ENCODE measurements around the gene ZBTB4. TPM values are rescaled to one million over a fixed set of nuclear protein-coding genes. Genes with fewer than 3 reads are reported as not detected.
"Not testable (repeated sequence)": the region's sequence is repeated elsewhere in the genome, so short reads cannot be mapped to it uniquely, and the experiment has no call there.

The ZBTB4 gene
- total and polyA plus RNA-seq, 5 experiments from 2014 or later = 16.8 to 104 (median 28.4) TPM

GRCh38 chr17:7477392-7478275 lies 1.8 kb downstream of the ZBTB4 start:
- H3K9me3 Mint-ChIP-seq = no peaks in the 10 kb centered on the region
- peaks cover 0 to 16% (median 0%) of the 10 kb centered on the region in 3 donors for H3K36me3 Mint-ChIP-seq
- H3K27ac Mint-ChIP-seq = peak overlapping the region; percentile 97 to 99 (median 98)
- DNase-seq = peak; percentile 23 to 82 (median 74)
- peak; percentile 38 to 39 for ATAC-seq
- H3K4me1 Mint-ChIP-seq = peaks cover 34 to 85% (median 70%) of the 10 kb centered on the region in 4 donors
- H3K4me3 Mint-ChIP-seq = peak overlapping the region; percentile 90 to 100 (median 98)
- no peaks in the 10 kb centered on the region for H3K27me3 Mint-ChIP-seq
- POLR2A ChIA-PET = interaction anchor here (0.6 to 12.5 kb wide), 17 partner anchors 10 to 240 kb away, joined by 3 to 295 read pairs (median 6); partner anchors contain the start of genes CHRNB1, FGF11, FXR2 and TMEM102

DNA sequence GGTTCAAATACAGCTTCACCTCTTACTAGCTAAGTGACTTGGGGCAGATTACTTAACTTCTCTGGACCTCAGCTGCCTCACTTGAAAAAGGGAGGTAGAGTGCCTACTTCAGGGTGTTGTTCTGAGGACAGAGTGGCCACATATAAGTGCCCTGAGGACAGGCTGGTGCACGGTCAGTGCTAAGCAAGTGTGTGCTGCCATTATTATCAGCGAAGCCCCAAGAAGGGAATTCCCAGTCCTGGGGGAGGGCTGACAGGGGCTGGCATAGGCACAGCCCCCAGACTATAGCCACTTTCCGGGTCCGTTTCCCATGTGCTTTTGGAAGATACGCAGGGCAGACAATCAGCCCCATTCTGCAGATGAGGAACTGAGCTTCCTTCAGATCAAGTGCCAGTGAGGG lies 2.5 kb downstream of the ZBTB4 start:
- POLR2A ChIA-PET = interaction anchor here (0.6 to 12.5 kb wide), 12 partner anchors 8 to 210 kb away, joined by 3 to 295 read pairs (median 19); partner anchors contain the start of genes CHRNB1, FGF11, FXR2 and POLR2A
- Mint-ChIP-seq H3K27me3 (no peaks in the 10 kb centered on the region), H3K9me3 (no peaks in the 10 kb centered on the region), H3K27ac (peak overlapping the region; percentile 88 to 99 (median 98)), H3K4me1 (peaks cover 34 to 85% (median 68%) of the 10 kb centered on the region in 4 donors), H3K4me3 (peak overlapping the region; percentile 90 to 100 (median 98)), H3K36me3 (peaks cover 0 to 16% (median 0%) of the 10 kb centered on the region in 3 donors)
- DNase-seq (no peak), ATAC-seq (no peak)

DNA sequence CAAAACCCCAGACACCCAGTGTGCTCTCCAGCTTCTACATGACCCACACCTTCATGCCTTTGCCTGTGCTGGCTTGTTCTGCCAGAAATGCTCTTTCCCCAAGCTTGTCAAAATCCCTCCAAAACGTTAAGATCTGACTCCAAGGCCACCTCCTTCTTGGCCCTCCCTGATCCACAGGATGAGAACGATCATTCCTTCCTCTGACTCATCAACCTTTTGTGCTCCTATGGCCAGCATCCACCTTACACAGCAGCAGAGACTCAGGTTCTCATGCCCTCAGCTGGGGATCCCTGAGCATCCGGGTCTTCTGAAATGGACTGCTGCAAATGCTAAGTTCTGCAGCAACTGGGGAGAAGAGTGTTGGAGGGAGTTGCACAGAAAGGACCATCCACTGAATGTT lies 2.9 kb downstream of the ZBTB4 start:
- POLR2A ChIA-PET = interaction anchor here (0.7 to 12.5 kb wide), 9 partner anchors 8 to 210 kb away, joined by 3 to 295 read pairs (median 19); partner anchors contain the start of genes CHRNB1, POLR2A, TMEM102 and TP53
- no peak for ATAC-seq
- Mint-ChIP-seq H3K9me3 (no peaks in the 10 kb centered on the region), H3K27me3 (no peaks in the 10 kb centered on the region), H3K27ac (peak overlapping the region; percentile 88 to 99 (median 98)), H3K36me3 (peaks cover 0 to 16% (median 0%) of the 10 kb centered on the region in 3 donors), H3K4me1 (peaks cover 36 to 85% (median 68%) of the 10 kb centered on the region in 4 donors), H3K4me3 (peak overlapping the region; percentile 90 to 100 (median 98))
- DNase-seq = no peak

GRCh38 chr17:7475764-7476422 lies 3.5 kb downstream of the ZBTB4 start:
- Mint-ChIP-seq H3K4me1 (peaks cover 36 to 85% (median 68%) of the 10 kb centered on the region in 4 donors), H3K27me3 (no peaks in the 10 kb centered on the region), H3K36me3 (peaks cover 0 to 16% (median 0%) of the 10 kb centered on the region in 3 donors), H3K27ac (peak overlapping the region; percentile 88 to 99 (median 98)), H3K9me3 (no peaks in the 10 kb centered on the region), H3K4me3 (peak overlapping the region; percentile 90 to 100 (median 98))
- no peak for DNase-seq
- no peak for ATAC-seq
- POLR2A ChIA-PET = interaction anchor here (1.0 to 12.5 kb wide), 7 partner anchors 9 to 211 kb away, joined by 4 to 295 read pairs (median 35); partner anchors contain the start of genes CHRNB1, POLR2A, TMEM102 and TP53

- Mint-ChIP-seq H3K27ac (peak overlapping the region in 7 of 10 donors; percentile 43 to 99 (median 72)), H3K4me3 (peak overlapping the region in 1 of 10 donors; percentile 36), H3K4me1 (peaks cover 32 to 79% (median 60%) of the 10 kb centered on the region in 4 donors), H3K36me3 (peaks cover 0 to 16% (median 0%) of the 10 kb centered on the region in 3 donors)
- not testable (repeated sequence) for DNase-seq, H3K9me3 Mint-ChIP-seq, ATAC-seq, H3K27me3 Mint-ChIP-seq
- POLR2A ChIA-PET = interaction anchor here (2.1 to 12.5 kb wide), 4 partner anchors 10 to 38 kb away, joined by 19 to 295 read pairs (median 98); partner anchors contain the start of genes CHRNB1, POLR2A and TMEM102
Observed at GRCh38 chr17:7474767-7475166, 4.7 kb downstream of the ZBTB4 start.

GRCh38 chr17:7471729-7472128 lies 7.7 kb downstream of the ZBTB4 start:
- H3K9me3 Mint-ChIP-seq = no peaks in the 10 kb centered on the region
- POLR2A ChIA-PET = interaction anchor here (0.9 to 12.5 kb wide), 4 partner anchors 8 to 13 kb away, joined by 3 to 295 read pairs (median 13); partner anchors contain the start of genes POLR2A, SLC35G6 and ZBTB4
- peak overlapping the region; percentile 27 to 93 (median 82) for H3K27ac Mint-ChIP-seq
- DNase-seq = peak in 1 of 10 donors; percentile 31
- peak; percentile 51 to 52 for ATAC-seq
- H3K36me3 Mint-ChIP-seq = peaks cover 0 to 22% (median 2%) of the 10 kb centered on the region in 3 donors
- no peaks in the 10 kb centered on the region for H3K27me3 Mint-ChIP-seq
- H3K4me3 Mint-ChIP-seq = peak overlapping the region in 8 of 10 donors; percentile 28 to 68 (median 48)
- H3K4me1 Mint-ChIP-seq = peaks cover 24 to 76% (median 57%) of the 10 kb centered on the region in 4 donors

DNA sequence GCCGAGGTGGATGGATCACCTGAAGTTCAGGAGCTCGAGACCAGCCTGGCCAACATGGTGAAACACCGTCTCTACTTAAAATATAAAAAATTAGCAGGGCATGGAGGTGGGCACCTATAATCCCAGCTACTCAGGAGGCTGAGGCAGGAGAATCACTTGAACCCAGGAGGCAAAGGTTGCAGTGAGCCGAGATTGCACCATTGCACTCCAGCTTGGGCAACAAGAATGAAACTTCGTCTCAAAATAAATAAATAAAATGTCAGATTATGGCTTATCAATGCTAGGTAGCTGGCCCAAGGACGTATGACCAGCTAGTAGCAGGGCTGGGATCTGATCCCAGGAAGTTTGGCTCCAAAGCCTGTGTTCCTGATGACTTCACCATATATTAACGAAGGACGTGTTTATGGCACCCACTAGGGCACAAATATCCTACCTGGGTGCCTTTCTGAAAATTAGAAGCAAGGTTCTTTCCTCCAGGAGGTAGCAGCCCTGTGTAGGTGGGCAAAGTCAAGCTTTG lies 8.9 kb downstream of the ZBTB4 start:
- not testable (repeated sequence) for H3K27me3 Mint-ChIP-seq, H3K4me3 Mint-ChIP-seq, ATAC-seq, H3K9me3 Mint-ChIP-seq, DNase-seq
- POLR2A ChIA-PET = interaction anchor here (0.7 to 12.5 kb wide), 3 partner anchors 9 to 25 kb away, joined by 3 to 295 read pairs (median 21); partner anchors contain the start of gene ZBTB4
- Mint-ChIP-seq H3K27ac (peak overlapping the region in 6 of 10 donors; percentile 25 to 93 (median 58)), H3K36me3 (peaks cover 0 to 25% (median 5%) of the 10 kb centered on the region in 3 donors), H3K4me1 (peaks cover 16 to 71% (median 52%) of the 10 kb centered on the region in 4 donors)

DNA sequence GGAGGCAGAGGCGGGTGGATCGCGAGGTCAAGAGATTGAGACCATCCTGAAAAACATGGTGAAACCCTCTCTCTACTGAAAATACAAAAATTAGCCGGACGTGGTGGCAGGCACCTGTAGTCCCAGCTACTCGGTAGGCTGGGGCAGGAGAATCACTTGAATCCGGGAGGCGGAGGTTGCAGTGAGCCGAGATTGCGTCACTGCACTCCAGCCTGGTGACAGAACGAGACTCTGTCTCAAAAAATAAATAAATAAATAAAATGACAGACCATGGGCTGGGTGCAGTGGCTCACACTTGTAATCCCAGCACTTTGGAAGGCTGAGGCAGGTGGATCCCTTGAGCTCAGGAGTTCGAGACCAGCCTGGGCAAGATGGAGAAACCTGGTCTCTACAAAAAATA lies 9.6 kb downstream of the ZBTB4 start:
- POLR2A ChIA-PET = interaction anchor here (2.5 to 12.5 kb wide), 2 partner anchors 10 kb away, joined by 21 to 295 read pairs; partner anchors contain the start of gene ZBTB4
- ATAC-seq, DNase-seq, H3K4me3 Mint-ChIP-seq, H3K27me3 Mint-ChIP-seq, H3K9me3 Mint-ChIP-seq: not testable (repeated sequence)
- Mint-ChIP-seq H3K36me3 (peaks cover 0 to 23% (median 5%) of the 10 kb centered on the region in 3 donors), H3K27ac (peak overlapping the region in 1 of 10 donors; percentile 40), H3K4me1 (peaks cover 16 to 68% (median 50%) of the 10 kb centered on the region in 4 donors)

GRCh38 chr17:7468804-7469389 lies 10.5 kb downstream of the ZBTB4 start:
- Mint-ChIP-seq H3K27me3 (no peaks in the 10 kb centered on the region), H3K4me3 (peak overlapping the region in 1 of 10 donors; percentile 11), H3K4me1 (peaks cover 16 to 61% (median 46%) of the 10 kb centered on the region in 4 donors), H3K27ac (peak overlapping the region in 4 of 10 donors; percentile 3 to 82 (median 37)), H3K9me3 (no peaks in the 10 kb centered on the region), H3K36me3 (peaks cover 0 to 30% (median 5%) of the 10 kb centered on the region in 3 donors)
- no peak for DNase-seq
- ATAC-seq = no peak
- POLR2A ChIA-PET = interaction anchor here (1.6 to 18.5 kb wide), 2 partner anchors 7 to 23 kb away, joined by 4 to 295 read pairs; partner anchors contain the start of genes SLC35G6 and ZBTB4

- DNase-seq (no peak), ATAC-seq (no peak)
- Mint-ChIP-seq H3K27me3 (no peaks in the 10 kb centered on the region), H3K9me3 (no peaks in the 10 kb centered on the region), H3K4me3 (no peak overlapping the region), H3K36me3 (peaks cover 0 to 36% (median 5%) of the 10 kb centered on the region in 3 donors), H3K27ac (peak overlapping the region in 2 of 10 donors; percentile 61 to 82), H3K4me1 (peaks cover 16 to 55% (median 43%) of the 10 kb centered on the region in 4 donors)
- POLR2A ChIA-PET = interaction anchor here (1.6 to 18.5 kb wide), 3 partner anchors 8 to 23 kb away, joined by 4 to 295 read pairs (median 5); partner anchors contain the start of genes POLR2A, SLC35G6 and ZBTB4
Observed at GRCh38 chr17:7468290-7468689, 11.1 kb downstream of the ZBTB4 start.

- POLR2A ChIA-PET = interaction anchor here (0.6 to 18.5 kb wide), 5 partner anchors 9 to 131 kb away, joined by 3 to 295 read pairs (median 4); partner anchors contain the start of genes ACAP1, POLR2A, SLC35G6 and ZBTB4
- H3K4me1 Mint-ChIP-seq = peaks cover 16 to 50% (median 40%) of the 10 kb centered on the region in 4 donors
- H3K36me3 Mint-ChIP-seq = peaks cover 0 to 38% (median 5%) of the 10 kb centered on the region in 3 donors
- peak overlapping the region in 7 of 10 donors; percentile 15 to 93 (median 85) for H3K27ac Mint-ChIP-seq
- H3K4me3 Mint-ChIP-seq = no peak overlapping the region
- ATAC-seq (no peak), DNase-seq (no peak)
- H3K27me3 Mint-ChIP-seq = no peaks in the 10 kb centered on the region
- H3K9me3 Mint-ChIP-seq = no peaks in the 10 kb centered on the region
Observed at GRCh38 chr17:7467498-7467897, 11.9 kb downstream of the ZBTB4 start.
